Measurements from ENCODE around the gene CELSR1.

CELSR1 gene

GRCh38 chr22:46445771-46446420 lies 91.5 kb downstream of the CELSR1 start:
- DNase-seq (ENCODE audit: low read depth) = no peak

GRCh38 chr22:46444390-46444854 lies 93.0 kb downstream of the CELSR1 start:
- DNase-seq (ENCODE audit: low read depth) = no peak

GRCh38 chr22:46443850-46444389 lies 93.5 kb downstream of the CELSR1 start:
- no peak for DNase-seq (ENCODE audit: low read depth)

- DNase-seq (ENCODE audit: low read depth) = no peak
Observed at GRCh38 chr22:46442217-46442853, 95.1 kb downstream of the CELSR1 start.

GRCh38 chr22:46439576-46440465 lies 97.6 kb downstream of the CELSR1 start:
- DNase-seq (ENCODE audit: low read depth) = no peak

- no peak for DNase-seq (ENCODE audit: low read depth)
Observed at GRCh38 chr22:46439111-46439510, 98.3 kb downstream of the CELSR1 start.

- no peak for DNase-seq (ENCODE audit: low read depth)
Observed at GRCh38 chr22:46437671-46438440, 99.6 kb downstream of the CELSR1 start.

GRCh38 chr22:46436595-46437175 lies 100.7 kb downstream of the CELSR1 start:
- no peak for DNase-seq (ENCODE audit: low read depth)

- no peak for DNase-seq (ENCODE audit: low read depth)
Observed at GRCh38 chr22:46433318-46433717, 104.1 kb downstream of the CELSR1 start.

- no peak for DNase-seq (ENCODE audit: low read depth)
Observed at GRCh38 chr22:46432164-46433068, 105.0 kb downstream of the CELSR1 start.

- no peak for DNase-seq (ENCODE audit: low read depth)
Observed at GRCh38 chr22:46430961-46431838, 106.2 kb downstream of the CELSR1 start.

- no peak for DNase-seq (ENCODE audit: low read depth)
Observed at GRCh38 chr22:46429325-46429853, 108.0 kb downstream of the CELSR1 start.

- DNase-seq (ENCODE audit: low read depth) = no peak
Observed at GRCh38 chr22:46428602-46429324, 108.7 kb downstream of the CELSR1 start.

- DNase-seq (ENCODE audit: low read depth) = no peak
Observed at GRCh38 chr22:46428171-46428570, 109.2 kb downstream of the CELSR1 start.

GRCh38 chr22:46425016-46425415 lies 112.4 kb downstream of the CELSR1 start:
- DNase-seq (ENCODE audit: low read depth) = no peak

GRCh38 chr22:46424496-46424895 lies 112.9 kb downstream of the CELSR1 start:
- no peak for DNase-seq (ENCODE audit: low read depth)

GRCh38 chr22:46422896-46423295 lies 114.5 kb downstream of the CELSR1 start:
- DNase-seq (ENCODE audit: low read depth) = no peak

- DNase-seq (ENCODE audit: low read depth) = no peak
Observed at GRCh38 chr22:46421267-46421666, 116.2 kb downstream of the CELSR1 start.
